ENCODE measurements around the gene AKAP6. TPM values are rescaled to one million over a fixed set of nuclear protein-coding genes. Genes with fewer than 3 reads are reported as not detected.
A peak's percentile ranks its signal among the peaks of the same experiment; 100 is the strongest.

Gene AKAP6
- total RNA-seq, 1 donor from 2014 or later, result 1.3 TPM

GRCh38 chr14:32473464-32473855 lies 144.4 kb downstream of the AKAP6 start:
- Histone ChIP-seq H3K27me3 (ENCODE audit: control insufficient read depth, insufficient read depth, low read length) (no peaks in the 10 kb centered on the region), H3K4me3 (ENCODE audit: low read depth, low read length) (no peak overlapping the region), H3K36me3 (ENCODE audit: control insufficient read depth, insufficient read depth, low read length) (no peaks in the 10 kb centered on the region)
- TF ChIP-seq CTCF (IDR thresholded peaks at IDR 0.05; ENCODE audit: insufficient read depth, low read length, poor library complexity, severe bottlenecking), result no peak
- DNase-seq (ENCODE audit: low read depth), result peak; percentile 53

- DNase-seq (ENCODE audit: low read depth), result no peak
- no peak overlapping the region for H3K4me3 ChIP-seq (ENCODE audit: low read depth, low read length)
- no peaks in the 10 kb centered on the region for H3K27me3 ChIP-seq (ENCODE audit: control insufficient read depth, insufficient read depth, low read length)
- TF ChIP-seq CTCF (IDR thresholded peaks at IDR 0.05; ENCODE audit: insufficient read depth, low read length, poor library complexity, severe bottlenecking), result no peak
- no peaks in the 10 kb centered on the region for H3K36me3 ChIP-seq (ENCODE audit: control insufficient read depth, insufficient read depth, low read length)
These were observed 145.5 kb downstream of the AKAP6 start for GRCh38 chr14:32474478-32475195.

GRCh38 chr14:32476532-32476931 lies 147.4 kb downstream of the AKAP6 start:
- Histone ChIP-seq H3K4me3 (ENCODE audit: low read depth, low read length) (no peak overlapping the region), H3K27me3 (ENCODE audit: control insufficient read depth, insufficient read depth, low read length) (no peaks in the 10 kb centered on the region)
- TF ChIP-seq CTCF (IDR thresholded peaks at IDR 0.05; ENCODE audit: insufficient read depth, low read length, poor library complexity, severe bottlenecking), result no peak

GRCh38 chr14:32477396-32477795 lies 148.3 kb downstream of the AKAP6 start:
- no peak for TF ChIP-seq CTCF (IDR thresholded peaks at IDR 0.05; ENCODE audit: insufficient read depth, low read length, poor library complexity, severe bottlenecking)
- no peak for DNase-seq (ENCODE audit: low read depth)

More at GRCh38 chr14:32476532-32476931, 147.4 kb downstream of the AKAP6 start:
- H3K36me3 ChIP-seq (ENCODE audit: control insufficient read depth, insufficient read depth, low read length), result no peaks in the 10 kb centered on the region
- no peak for DNase-seq (ENCODE audit: low read depth)

GRCh38 chr14:32478050-32478449 lies 149.0 kb downstream of the AKAP6 start:
- no peak for DNase-seq (ENCODE audit: low read depth)
- Histone ChIP-seq H3K27me3 (ENCODE audit: control insufficient read depth, insufficient read depth, low read length) (no peaks in the 10 kb centered on the region), H3K4me3 (ENCODE audit: low read depth, low read length) (no peak overlapping the region), H3K36me3 (ENCODE audit: control insufficient read depth, insufficient read depth, low read length) (no peaks in the 10 kb centered on the region)
- no peak for TF ChIP-seq CTCF (IDR thresholded peaks at IDR 0.05; ENCODE audit: insufficient read depth, low read length, poor library complexity, severe bottlenecking)

More at GRCh38 chr14:32477396-32477795, 148.3 kb downstream of the AKAP6 start:
- no peaks in the 10 kb centered on the region for H3K27me3 ChIP-seq (ENCODE audit: control insufficient read depth, insufficient read depth, low read length)
- H3K4me3 ChIP-seq (ENCODE audit: low read depth, low read length), result no peak overlapping the region
- H3K36me3 ChIP-seq (ENCODE audit: control insufficient read depth, insufficient read depth, low read length), result no peaks in the 10 kb centered on the region

GRCh38 chr14:32480337-32480736 lies 151.2 kb downstream of the AKAP6 start:
- Histone ChIP-seq H3K36me3 (ENCODE audit: control insufficient read depth, insufficient read depth, low read length) (no peaks in the 10 kb centered on the region), H3K4me3 (ENCODE audit: low read depth, low read length) (no peak overlapping the region), H3K27me3 (ENCODE audit: control insufficient read depth, insufficient read depth, low read length) (no peaks in the 10 kb centered on the region)
- no peak for DNase-seq (ENCODE audit: low read depth)
- TF ChIP-seq CTCF (IDR thresholded peaks at IDR 0.05; ENCODE audit: insufficient read depth, low read length, poor library complexity, severe bottlenecking), result no peak

Data from kidney epithelial cell (primary cell).